Measurements from ENCODE around the gene FOXA1. TPM values are rescaled to one million over a fixed set of nuclear protein-coding genes. Genes with fewer than 3 reads are reported as not detected.

FOXA1 gene
- total RNA-seq (2011; cell fraction: chromatin; rRNA removed; ENCODE audit: low replicate concordance) = 2.3 and 2.4 TPM in 2 replicates
- total RNA-seq (2011; cell fraction: nucleolus; rRNA removed) = 2.0 and 4.2 TPM in 2 replicates
- 4.1 and 5.0 TPM in 2 replicates for total RNA-seq (2011; cell fraction: nucleoplasm; rRNA removed)
- total RNA-seq (2014; rRNA removed) (2.4 and 3.0 TPM in 2 replicates), total RNA-seq (2014; rRNA removed; fragmentation: Illumina TruSeq; extraction: Trizol) (0.86 and 1.3 TPM in 2 replicates), total RNA-seq (2015; rRNA removed; fragmentation: Illumina TruSeq; extraction: Trizol) (1.1 and 1.7 TPM in 2 replicates), total RNA-seq (2021) (2.4 and 2.5 TPM in 2 replicates), polyA plus RNA-seq (2011; rRNA removed) (1.0 and 1.3 TPM in 2 replicates), polyA plus RNA-seq (2014; fragmentation: Illumina TruSeq; extraction: Trizol) (1.1 and 1.6 TPM in 2 replicates), polyA plus RNA-seq (2014; fragmentation: Nextera tagmentation; extraction: Ambion mirVana) (under 1 TPM; 0.20 to 0.41 TPM), polyA plus RNA-seq (2014; rRNA removed) (1.4 and 1.8 TPM in 2 replicates), polyA minus RNA-seq (2011; rRNA and poly(A)+ RNA removed) (1.3 and 2.0 TPM in 2 replicates), Bru-seq, nascent RNA (percentile 69 among the genes with signal in this experiment), BruChase-seq, experiment 1, labeled RNA remaining after a 2-hour chase (percentile 67 among the genes with signal in this experiment), BruChase-seq, experiment 2, labeled RNA remaining after a 6-hour chase (percentile 69 among the genes with signal in this experiment)
- 1.4 and 4.8 TPM in 2 replicates for polyA plus RNA-seq (2011; cell fraction: cytosol; rRNA removed)
- polyA plus RNA-seq (2011; cell fraction: nucleus; rRNA removed) = 2.0 and 4.2 TPM in 2 replicates
- 1.2 and 1.5 TPM in 2 replicates for polyA plus RNA-seq (2012)
- polyA minus RNA-seq (2011; cell fraction: cytosol; rRNA and poly(A)+ RNA removed) = 1.5 and 3.3 TPM in 2 replicates
- polyA minus RNA-seq (2011; cell fraction: nucleus; rRNA and poly(A)+ RNA removed) = 4.9 and 5.1 TPM in 2 replicates
- long read RNA-seq, experiment 1, partial matches to known transcripts = 0 of 5 reads
- long read RNA-seq, experiment 1, other reads (novel, unspliced or antisense) = 3 of 5 reads
- long read RNA-seq, experiment 2 = 0 reads
- long read RNA-seq, experiment 3 = 0 reads

DNA sequence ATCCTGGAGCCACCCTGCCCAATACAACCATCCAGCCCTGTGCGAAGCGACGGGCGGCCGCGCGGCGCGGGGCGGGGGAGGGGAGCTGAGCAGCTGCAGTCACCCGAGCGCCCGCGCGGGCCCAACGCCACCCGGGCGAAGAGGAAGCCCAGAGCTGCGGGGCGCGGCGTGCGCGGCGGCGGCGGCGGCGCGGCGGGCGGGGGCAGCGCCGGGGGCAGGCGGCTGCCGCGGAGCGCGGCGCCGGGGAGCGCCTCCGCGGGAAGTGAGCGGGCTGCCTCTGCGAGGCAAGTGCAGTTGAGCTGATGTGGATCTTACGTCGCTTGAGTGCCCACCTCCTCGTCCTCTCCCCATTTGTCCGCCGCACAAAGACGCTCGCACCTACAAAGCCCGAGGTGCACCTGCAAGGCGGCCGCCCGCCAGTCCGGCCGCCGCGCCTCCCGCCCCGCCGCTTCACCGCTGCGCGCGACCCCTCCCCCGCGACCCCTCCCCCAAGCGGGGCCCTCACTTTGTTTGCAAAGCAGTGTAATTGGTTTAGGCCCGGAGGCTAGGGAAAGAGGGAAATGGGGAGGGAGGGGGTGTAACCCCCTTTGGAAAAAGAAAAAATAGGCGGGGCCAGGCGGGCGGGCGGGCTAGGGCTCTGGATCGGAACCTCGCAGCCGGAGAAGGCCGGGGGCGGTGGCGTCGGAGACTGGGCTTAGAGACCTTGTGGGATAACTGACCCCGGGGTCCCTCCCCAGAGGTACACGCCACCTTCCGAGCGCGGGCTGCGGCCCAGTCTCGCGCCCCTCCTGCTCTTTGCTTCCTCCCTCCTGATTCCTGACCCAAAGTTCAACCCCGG is at the start of gene FOXA1, which contains the start of gene TTC6:
FOXA1 (minus strand) TSS at position 279 of the 838 bp plus-strand sequence; CDS start at position 2, 277 bp downstream.
TTC6 (plus strand) TSS at position 659 of the 838 bp plus-strand sequence. CDS start 26,436 bp downstream, outside the sequence.
- ATAC-seq (peak; percentile 66), DNase-seq (ENCODE audit: extremely low read depth in 1 of 4, low spot score in 3 of 4) (peak; percentile 55 to 65 (median 59)), FAIRE-seq (no peak)
- Histone ChIP-seq H3K4me3 (peak within 1 kb of the TSS; percentile 56), H3K4me2 (ENCODE audit: insufficient read depth, low read length) (peak within 1 kb of the TSS; percentile 69), H3K27ac (ENCODE audit: extremely low read depth, low read depth, low read length) (peak within 1 kb of the TSS; percentile 72), H4K20me1 (replicated peaks; ENCODE audit: control insufficient read depth, insufficient read depth, low read length) (no peaks in the 10 kb centered on the region), H3K9me3 (replicated peaks; ENCODE audit: control insufficient read depth, insufficient read depth, low read depth, low read length) (no peaks in the 10 kb centered on the region; the same call in 1 of the 2 replicates), H3K4me1 (replicated peaks in 1 of 2; ENCODE audit: control insufficient read depth in 2 of 2, insufficient read depth in 2 of 2, low read length in 2 of 2) (peaks cover 3 to 26% of the 10 kb centered on the region in 2 experiments; a peak in 4 of 5 replicates), H3K36me3 (ENCODE audit: control insufficient read depth, insufficient read depth, low read length) (no peaks in the 10 kb centered on the region), H3K27me3 (ENCODE audit: control insufficient read depth in 2 of 2, insufficient read depth in 2 of 2, low read length in 2 of 2) (no peaks in the 10 kb centered on the region), H3K9ac (ENCODE audit: insufficient read depth in 1 of 2, low read depth in 2 of 2, low read length in 2 of 2) (peak within 1 kb of the TSS; percentile 65 to 90), H3K9me1 (ENCODE audit: control insufficient read depth, insufficient read depth, low read length) (no peaks in the 10 kb centered on the region), H3K79me2 (ENCODE audit: control insufficient read depth, insufficient read depth, low read length) (peaks cover 2% of the 10 kb centered on the region; the same call in 2 of the 3 replicates), H2AFZ (ENCODE audit: low read depth, low read length) (peak within 1 kb of the TSS; percentile 89)
- CTCF ChIA-PET (ENCODE audit: low intra/inter-chr PET ratio) = interaction anchor here (1.2 kb wide), 1 partner anchor 349 kb away, joined by 4 read pairs; no protein-coding TSS in a partner anchor
- POLR2A ChIA-PET = interaction anchor here (0.6 to 0.8 kb wide), 2 partner anchors 115 to 398 kb away, joined by 3 to 4 read pairs; partner anchors contain the start of gene MIPOL1
- 0% methylated on average over 2 of the region's 92 CpGs for WGBS (ENCODE audit: insufficient coverage, low coverage, missing lambda C conversion rate)
- in situ Hi-C loops (cut with MboI) = loop anchor here (25.0 kb wide), 1 partner anchor 333 kb away; no protein-coding TSS in a partner anchor
- BruUV-seq (replicated peaks) = no TSS peak
- intact Hi-C loops (cut with micrococcal nuclease) = loop anchor here (2.0 kb wide), 2 partner anchors 278 to 348 kb away; no protein-coding TSS in a partner anchor
- TF ChIP-seq SMAD4 (CRISPR knock-in tag; conservative IDR thresholded peaks at IDR 0.05) (no peak), KAT7 (CRISPR knock-in tag; IDR thresholded peaks at IDR 0.05; ENCODE audit: borderline replicate concordance) (no peak), HCFC1 (IDR thresholded peaks at IDR 0.05; ENCODE audit: low read depth, low read length) (no peak), NR2F6 (CRISPR knock-in tag; IDR thresholded peaks at IDR 0.05) (no peak), PRMT5 (CRISPR knock-in tag; IDR thresholded peaks at IDR 0.05) (no peak), NFIX (CRISPR knock-in tag; IDR thresholded peaks at IDR 0.05; ENCODE audit: low read depth) (no peak), TSC22D4 (tag; IDR thresholded peaks at IDR 0.05) (no peak), GTF2F1 (IDR thresholded peaks at IDR 0.05; ENCODE audit: low read depth, low read length) (no peak), RB1 (IDR thresholded peaks at IDR 0.05; ENCODE audit: low read depth) (0 out of 2 replicates have a peak, but pooled peaks have one; percentile 32), BHLHE40 (IDR thresholded peaks at IDR 0.05; ENCODE audit: low read length) (peak; percentile 59), TAF1 (IDR thresholded peaks at IDR 0.05; ENCODE audit: control insufficient read depth, extremely low read depth, insufficient read depth, low read length, severe bottlenecking) (peak; percentile 14), EGR1 (conservative IDR thresholded peaks at IDR 0.05) (0 out of 2 replicates have a peak, but pooled peaks have one; percentile 3)
- TF ChIP-seq, protein P1, sequence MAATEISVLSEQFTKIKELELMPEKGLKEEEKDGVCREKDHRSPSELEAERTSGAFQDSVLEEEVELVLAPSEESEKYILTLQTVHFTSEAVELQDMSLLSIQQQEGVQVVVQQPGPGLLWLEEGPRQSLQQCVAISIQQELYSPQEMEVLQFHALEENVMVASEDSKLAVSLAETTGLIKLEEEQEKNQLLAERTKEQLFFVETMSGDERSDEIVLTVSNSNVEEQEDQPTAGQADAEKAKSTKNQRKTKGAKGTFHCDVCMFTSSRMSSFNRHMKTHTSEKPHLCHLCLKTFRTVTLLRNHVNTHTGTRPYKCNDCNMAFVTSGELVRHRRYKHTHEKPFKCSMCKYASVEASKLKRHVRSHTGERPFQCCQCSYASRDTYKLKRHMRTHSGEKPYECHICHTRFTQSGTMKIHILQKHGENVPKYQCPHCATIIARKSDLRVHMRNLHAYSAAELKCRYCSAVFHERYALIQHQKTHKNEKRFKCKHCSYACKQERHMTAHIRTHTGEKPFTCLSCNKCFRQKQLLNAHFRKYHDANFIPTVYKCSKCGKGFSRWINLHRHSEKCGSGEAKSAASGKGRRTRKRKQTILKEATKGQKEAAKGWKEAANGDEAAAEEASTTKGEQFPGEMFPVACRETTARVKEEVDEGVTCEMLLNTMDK (IDR thresholded peaks at IDR 0.05; ENCODE audit: borderline replicate concordance, insufficient read depth, low read depth, low read length, poor library complexity, severe bottlenecking) = no peak
- TF ChIP-seq, protein P2, sequence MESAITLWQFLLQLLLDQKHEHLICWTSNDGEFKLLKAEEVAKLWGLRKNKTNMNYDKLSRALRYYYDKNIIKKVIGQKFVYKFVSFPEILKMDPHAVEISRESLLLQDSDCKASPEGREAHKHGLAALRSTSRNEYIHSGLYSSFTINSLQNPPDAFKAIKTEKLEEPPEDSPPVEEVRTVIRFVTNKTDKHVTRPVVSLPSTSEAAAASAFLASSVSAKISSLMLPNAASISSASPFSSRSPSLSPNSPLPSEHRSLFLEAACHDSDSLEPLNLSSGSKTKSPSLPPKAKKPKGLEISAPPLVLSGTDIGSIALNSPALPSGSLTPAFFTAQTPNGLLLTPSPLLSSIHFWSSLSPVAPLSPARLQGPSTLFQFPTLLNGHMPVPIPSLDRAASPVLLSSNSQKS (CRISPR knock-in tag; IDR thresholded peaks at IDR 0.05) = no peak
